HPDE6-E6E7 (cell line): ENCODE data around the gene ABCD3.
"Not testable (repeated sequence)": the region's sequence is repeated elsewhere in the genome, so short reads cannot be mapped to it uniquely, and the experiment has no call there.

Experiments used
- DNase-seq: peaks from one replicate; pipeline ENCODE4 v3.0.0; 2011; ENCODE audit warnings: missing footprints; ENCODE audit errors: extremely low spot score

ABCD3 gene

DNA sequence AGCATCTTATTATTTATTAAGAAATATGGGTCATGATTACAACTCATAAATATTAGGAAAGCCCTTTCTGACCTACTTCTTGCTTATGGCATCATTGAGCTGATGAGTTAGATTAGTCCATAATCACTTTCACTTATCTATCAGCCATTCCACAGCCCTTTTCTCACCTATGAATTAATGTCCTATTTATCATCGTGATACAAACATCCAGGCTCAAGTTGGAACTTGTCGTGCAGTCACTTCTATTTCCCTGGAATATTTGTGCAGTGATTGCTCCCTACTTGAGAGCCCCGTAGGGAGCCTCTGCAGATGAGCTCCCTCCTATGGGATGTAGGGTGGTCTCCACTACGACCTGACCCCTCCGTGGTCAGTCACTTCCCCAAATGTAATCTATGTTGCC, 131.5 kb downstream of the ABCD3 start:
- no peak for DNase-seq

DNA sequence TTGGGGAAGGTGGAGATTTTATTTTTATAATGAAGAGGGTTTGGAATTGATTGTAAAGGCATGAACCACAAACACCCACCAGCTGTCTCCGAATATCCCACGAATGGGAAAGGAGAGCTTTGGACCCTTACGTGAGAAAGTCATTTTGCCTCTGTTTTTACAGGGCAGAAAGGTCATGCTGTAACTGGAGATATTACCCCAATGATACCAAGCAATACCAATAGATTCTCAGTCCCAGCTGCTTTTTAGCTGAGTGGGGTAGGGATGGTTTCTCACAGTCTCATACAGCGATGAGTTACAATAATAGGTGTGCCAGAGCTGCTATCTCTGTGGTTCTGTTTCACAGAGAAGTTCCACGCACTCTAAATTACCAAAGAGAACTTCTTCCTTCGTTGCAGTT, 132.2 kb downstream of the ABCD3 start:
- no peak for DNase-seq

DNA sequence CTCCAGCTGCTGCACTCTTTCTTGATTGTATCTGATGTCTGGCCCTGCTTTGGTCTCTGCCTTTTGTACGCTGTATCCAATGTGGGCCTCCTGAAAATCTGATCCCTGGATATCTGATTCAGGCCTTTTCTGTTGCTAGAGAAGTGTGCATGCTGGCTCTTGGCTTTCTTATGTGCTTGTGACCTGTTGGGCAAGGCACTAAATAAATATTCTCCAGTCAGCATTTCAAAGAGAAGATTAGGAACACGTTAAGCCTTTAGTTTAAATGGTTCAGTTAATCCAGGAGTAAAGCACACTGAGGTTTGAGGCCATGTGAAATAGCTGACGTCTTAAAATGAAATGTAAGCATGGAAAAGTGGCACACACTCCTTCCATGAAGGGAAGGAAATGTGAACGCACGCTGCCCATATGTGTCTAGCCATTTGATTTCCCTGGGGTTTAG, 132.6 kb downstream of the ABCD3 start:
- no peak for DNase-seq

DNA sequence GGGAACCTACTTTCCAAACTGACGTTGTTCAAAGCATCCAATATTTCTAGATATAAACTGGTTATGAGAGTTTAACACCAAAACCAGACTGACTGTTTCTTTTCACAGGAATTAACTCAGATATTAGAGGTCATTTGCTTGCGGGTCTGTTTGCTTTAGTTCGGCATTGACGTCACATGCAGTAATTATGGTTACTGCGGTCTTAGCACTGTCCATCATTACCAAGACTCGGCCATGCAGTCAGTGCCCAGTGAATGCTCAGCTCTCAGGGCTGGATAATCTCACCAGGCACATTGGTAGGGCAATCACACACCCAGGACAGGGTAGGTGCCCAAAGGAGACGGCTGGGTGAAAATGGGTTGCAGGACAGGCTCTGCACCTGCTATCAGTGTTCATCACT, 133.3 kb downstream of the ABCD3 start:
- no peak for DNase-seq

DNA sequence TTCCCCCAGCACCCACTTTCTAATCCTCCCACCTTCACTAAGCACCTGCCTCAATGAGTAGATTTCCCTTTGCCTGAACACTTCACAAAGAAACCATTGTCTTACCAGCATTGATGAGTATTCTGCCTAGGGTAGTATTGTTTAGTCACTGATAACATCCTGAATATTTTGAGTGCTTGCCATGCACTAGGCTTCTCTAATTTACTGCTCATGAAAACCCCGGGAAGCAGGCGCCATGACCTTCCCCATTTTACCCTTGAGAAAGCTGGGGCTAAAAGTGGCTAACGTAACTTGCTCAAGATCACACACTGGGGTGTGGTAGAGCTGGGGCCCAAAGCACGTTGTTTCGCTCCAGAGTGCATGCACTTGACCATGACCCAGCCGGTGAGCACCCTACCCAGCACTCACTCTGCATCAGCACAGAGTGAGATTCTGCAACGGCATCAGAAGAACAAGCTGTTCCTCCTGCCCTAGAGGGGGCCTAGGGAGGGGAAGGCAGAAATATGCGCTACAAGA, 133.9 kb downstream of the ABCD3 start:
- DNase-seq, result no peak

DNA sequence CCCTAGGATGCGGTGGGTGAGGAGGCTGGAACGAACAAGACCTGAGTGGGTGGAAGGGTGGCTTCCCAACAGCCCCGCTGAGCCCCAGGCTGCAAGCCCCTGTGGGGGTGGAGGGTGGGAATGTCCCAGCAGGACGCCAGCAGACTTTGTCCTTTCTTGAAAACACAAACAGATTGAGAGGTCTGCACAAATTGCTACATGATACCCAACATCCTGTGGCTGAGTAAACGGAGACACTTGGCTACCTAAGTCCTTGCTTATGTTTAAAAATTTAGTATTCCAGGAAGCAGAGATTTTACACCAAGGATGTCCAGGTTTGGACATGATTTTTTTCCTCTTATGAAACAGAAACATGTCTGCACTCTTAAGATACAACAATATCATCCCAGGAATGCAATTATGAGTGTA, 135.1 kb downstream of the ABCD3 start:
- no peak for DNase-seq

DNA sequence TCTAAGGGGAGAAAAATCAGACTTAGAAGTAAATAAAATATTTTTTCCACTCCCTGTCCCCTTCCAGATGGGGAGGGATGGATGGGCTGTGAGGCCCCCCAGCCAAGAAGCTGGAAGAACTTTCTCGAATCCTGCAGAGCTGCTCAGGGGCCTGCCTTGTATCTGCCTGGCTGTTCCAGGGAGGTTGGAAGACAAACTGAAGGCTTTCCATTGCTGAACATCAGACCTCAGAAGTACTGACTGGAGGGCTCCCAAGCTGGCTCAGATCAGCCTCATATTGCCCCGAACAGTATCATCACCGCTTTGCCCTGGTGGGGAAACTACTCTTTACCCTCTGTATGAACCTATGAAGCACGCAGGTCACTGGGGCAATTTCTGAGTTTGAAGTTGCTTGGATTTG, 135.7 kb downstream of the ABCD3 start:
- no peak for DNase-seq

DNA sequence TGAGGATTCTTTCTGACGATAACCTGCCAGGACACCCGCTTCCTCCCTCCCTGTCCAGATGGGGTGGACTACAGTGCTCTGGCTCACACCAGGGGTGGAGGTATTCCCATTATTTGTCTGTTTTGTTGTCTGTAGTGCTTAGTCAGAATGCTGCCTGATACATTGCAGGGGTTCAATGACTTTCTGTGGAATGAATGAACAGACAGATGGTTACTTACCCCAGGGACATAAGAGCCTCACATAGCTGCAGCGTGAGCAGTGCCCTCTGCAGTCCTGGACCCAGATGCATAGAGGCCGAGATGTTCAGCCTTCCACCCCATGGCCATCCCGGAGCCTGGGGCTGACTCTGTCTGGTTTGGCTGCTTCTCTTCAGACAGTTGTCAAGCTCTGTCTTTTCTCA, 136.4 kb downstream of the ABCD3 start:
- no peak for DNase-seq

DNA sequence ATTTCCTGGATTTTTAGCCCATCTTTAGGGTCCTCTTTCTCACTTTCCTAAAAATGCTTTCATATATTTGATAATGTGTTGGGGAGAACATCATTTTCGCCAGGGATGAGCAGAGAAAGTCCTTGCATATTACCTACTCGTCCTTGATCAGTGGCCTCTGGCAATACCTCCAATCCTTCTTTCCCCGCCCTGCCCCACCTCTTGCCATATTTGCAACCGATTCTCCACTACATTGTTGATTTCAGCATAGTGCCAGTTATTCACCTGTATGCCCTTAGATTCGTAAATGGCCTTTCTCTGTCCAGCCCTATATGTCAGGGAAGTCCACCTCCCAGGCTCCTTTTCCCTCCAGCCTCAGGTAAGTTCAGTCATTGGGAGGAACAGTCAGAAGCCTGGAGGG, 136.9 kb downstream of the ABCD3 start:
- no peak for DNase-seq

DNA sequence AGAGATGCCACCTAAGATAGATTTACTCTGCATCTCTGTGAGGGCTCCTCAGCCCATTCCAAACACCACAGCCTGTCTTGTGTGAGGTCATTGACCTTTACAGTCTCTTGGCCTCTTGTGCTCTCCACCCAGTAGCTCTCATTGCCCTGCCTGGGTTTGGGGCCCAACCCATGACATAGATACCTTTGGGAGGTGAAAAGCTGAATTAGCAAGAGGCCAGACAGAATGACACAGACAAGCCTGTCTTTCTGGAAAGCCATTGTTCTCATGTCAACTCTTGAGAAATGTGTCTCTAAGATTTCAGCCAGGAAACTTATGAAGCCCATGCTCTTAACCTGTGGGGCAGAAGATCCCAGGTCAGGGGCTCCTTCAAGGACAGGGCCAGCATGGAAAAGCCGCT, 141.7 kb downstream of the ABCD3 start:
- no peak for DNase-seq

DNA sequence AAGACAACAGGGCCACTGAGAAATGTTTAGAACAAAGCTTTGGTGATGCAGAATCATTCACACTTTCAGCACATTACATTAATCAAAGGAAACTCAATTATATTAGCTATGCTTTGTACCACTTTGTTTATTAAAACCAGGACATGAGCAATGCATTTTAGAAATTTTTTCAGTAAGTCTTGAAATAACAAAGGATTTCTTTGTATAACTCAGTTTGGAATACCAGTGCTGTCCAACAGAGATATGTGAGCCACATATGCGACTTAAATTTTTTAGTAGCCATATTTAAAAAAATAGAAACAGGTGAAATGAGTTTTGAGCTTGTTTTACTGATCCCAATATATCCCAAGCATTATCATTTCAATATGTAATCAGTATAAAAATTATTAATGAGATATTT, 142.1 kb downstream of the ABCD3 start:
- no peak for DNase-seq

DNA sequence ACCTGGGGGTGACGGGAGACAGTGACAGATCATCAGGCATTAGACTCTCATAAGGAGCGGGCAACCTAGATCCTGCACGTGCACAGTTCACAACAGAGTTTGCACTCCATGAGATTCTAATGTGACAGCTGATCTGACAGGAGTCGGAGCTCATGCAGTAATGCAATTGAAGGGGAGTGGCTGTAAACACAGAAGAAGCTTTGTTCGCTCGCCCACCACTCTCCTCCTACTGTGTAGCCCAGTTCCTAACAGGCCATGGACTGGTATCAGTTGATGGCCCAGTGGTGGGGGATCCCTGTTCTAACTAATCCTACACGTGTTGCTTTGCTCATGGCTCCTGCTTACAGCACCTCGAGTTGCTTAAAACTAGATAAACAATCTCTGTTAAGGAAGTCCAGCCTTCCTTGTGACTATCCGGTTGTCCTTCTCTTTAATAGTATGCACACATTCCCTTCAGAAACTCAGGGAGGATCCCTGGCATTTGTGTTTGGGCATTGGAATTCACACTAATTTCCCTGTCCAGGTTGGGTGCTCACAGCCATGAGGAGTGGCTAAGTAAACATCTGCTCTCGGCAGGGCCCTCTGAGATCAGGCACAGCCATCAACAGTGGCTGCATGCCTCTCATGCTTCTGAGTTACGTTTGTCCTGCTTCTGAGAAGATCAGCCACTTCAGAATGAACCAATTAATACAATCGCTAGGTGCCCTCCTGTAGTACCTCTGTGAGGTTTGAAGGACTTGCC, 144.5 kb downstream of the ABCD3 start:
- no peak for DNase-seq

DNA sequence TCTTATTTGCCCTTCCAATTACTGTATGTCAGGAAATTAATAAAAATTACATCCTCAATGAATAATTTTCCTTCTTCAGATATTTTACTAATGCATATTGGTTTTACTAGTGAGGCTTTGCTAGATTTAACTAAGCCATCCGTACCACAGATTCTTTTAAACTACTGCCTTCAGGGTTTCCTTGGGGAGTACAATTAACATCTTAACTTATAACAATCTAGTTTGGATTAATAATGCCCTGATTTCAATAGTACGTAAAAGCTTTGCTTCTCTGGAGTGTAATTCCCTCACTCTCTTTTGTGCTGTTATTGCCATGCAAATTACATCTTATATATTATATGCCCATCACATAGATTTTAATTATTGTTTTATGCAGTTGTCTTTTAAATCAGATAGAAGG, 147.7 kb downstream of the ABCD3 start:
- DNase-seq, result no peak

DNA sequence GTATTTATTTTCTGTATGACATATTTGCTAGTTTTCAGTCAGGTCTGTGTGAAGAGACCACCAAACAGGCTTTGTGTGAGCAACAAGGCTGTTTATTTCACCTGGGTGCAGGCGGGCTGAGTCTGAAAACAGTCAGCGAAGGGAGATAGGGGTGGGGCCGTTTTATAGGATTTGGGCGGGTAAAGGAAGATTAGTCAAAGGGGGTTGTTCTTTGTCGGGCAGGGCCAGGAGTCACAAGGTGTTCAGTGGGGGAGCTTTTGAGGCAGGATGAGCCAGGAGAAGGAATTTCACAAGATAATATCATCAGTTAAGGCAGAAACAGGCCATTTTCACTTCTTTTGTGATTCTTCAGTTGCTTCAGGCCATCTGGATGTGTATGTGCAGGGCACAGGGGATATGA, 148.2 kb downstream of the ABCD3 start:
- not testable (repeated sequence) for DNase-seq

DNA sequence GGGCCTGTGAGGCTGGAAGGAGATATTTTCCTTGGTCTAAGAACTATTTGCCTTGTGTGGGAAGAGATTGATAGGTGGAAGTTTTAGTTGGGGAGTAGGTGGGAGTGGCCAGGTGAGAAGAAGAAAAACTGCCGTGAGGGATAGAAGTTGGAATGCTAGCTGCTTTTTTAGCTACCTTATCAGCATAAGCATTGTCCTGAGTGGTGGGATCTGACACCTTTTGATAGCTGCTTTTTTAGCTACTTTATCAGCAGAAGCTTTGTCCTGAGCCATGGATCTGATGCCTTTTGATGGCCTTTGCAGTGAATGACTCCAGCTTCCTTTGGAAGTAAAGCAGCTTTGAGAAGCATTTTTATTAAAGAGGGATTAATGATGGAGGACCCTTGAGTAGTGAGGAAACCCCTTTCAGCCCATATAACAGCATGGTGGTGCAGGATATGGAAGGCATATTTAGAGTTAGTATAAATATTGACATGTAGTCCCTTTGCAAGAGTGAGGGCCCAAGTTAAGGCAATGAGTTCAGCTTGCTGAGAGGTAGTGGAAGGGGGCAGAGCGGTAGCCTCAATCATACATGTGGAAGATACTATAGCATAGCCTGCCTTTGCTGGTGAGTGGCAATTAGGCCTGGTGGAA, 149.9 kb downstream of the ABCD3 start:
- DNase-seq, result not testable (repeated sequence)
